Dermis blood vessel endothelial cell (primary cell): ENCODE data around the gene FASN. TPM values are rescaled to one million over a fixed set of nuclear protein-coding genes. Genes with fewer than 3 reads are reported as not detected.

Experiments used
- DNase-seq: peaks from one replicate; pipeline ENCODE4 v3.0.0; 2010
- total RNA-seq: library from RNA; depleted of rRNA; stranded (reverse); fragments of >200 nt; gene quantifications from 2 replicates; pipeline ENCODE4 v1.2.3, GENCODE V29; 2014

FASN gene
- total RNA-seq, 1 donor from 2014 or later: 51.1 TPM

GRCh38 chr17:82101301-82101715 lies 3.3 kb upstream of the FASN start:
- DNase-seq: no peak

- DNase-seq: no peak
These were observed 2.7 kb upstream of the FASN start for GRCh38 chr17:82100502-82101298.

GRCh38 chr17:82098939-82099763 lies 1.1 kb upstream of the FASN start:
- DNase-seq: no peak

GRCh38 chr17:82097919-82098168 lies 192 bp downstream of the FASN start:
- no peak for DNase-seq

GRCh38 chr17:82097184-82097918 lies 685 bp downstream of the FASN start:
- DNase-seq: peak; percentile 71

GRCh38 chr17:82096709-82097183 lies 1.3 kb downstream of the FASN start:
- no peak for DNase-seq

GRCh38 chr17:82095777-82096708 lies 2.0 kb downstream of the FASN start:
- DNase-seq: no peak

- no peak for DNase-seq
These were observed 2.9 kb downstream of the FASN start for GRCh38 chr17:82094931-82095776.

- no peak for DNase-seq
These were observed 4.9 kb downstream of the FASN start for GRCh38 chr17:82092995-82093751.

- DNase-seq: no peak
These were observed 5.4 kb downstream of the FASN start for GRCh38 chr17:82092628-82092994.

GRCh38 chr17:82092094-82092586 lies 5.9 kb downstream of the FASN start:
- no peak for DNase-seq

- no peak for DNase-seq
These were observed 6.6 kb downstream of the FASN start for GRCh38 chr17:82091264-82092066.

GRCh38 chr17:82090549-82091263 lies 7.3 kb downstream of the FASN start:
- DNase-seq: no peak

- no peak for DNase-seq
These were observed 8.1 kb downstream of the FASN start for GRCh38 chr17:82089723-82090548.

- DNase-seq: no peak
These were observed 9.0 kb downstream of the FASN start for GRCh38 chr17:82088838-82089722.

GRCh38 chr17:82087961-82088837 lies 9.8 kb downstream of the FASN start:
- DNase-seq: no peak
